Right cardiac atrium (tissue), 5 donors: ENCODE measurements around the gene CPS1. TPM values are rescaled to one million over a fixed set of nuclear protein-coding genes. Genes with fewer than 3 reads are reported as not detected.

Experiments used
- ATAC-seq, 2 donors: fragments of 200-7000 bp; cut with Tn5 transposase; one replicate each; pipeline versions ENCODE4 v1.8.0 to v1.9.1; 2020; ENCODE audit warnings: moderate library complexity in 2 of 2, mild to moderate bottlenecking in 1 of 2
- DNase-seq, 3 donors: peaks; one replicate each; pipeline ENCODE4 v3.0.0-alpha.2; 2020
- H3K27ac ChIP-seq: one replicate; pipeline ENCODE4 v1.5.1; 2013; ENCODE audit warnings: mild to moderate bottlenecking, low read length, control low read depth, moderate library complexity
- H3K27me3 ChIP-seq: one replicate; pipeline ENCODE4 v1.6.1; 2013; ENCODE audit not compliant: control insufficient read depth, insufficient read depth
- H3K4me1 ChIP-seq: one replicate; pipeline ENCODE4 v1.6.1; 2013; ENCODE audit warnings: low read length; ENCODE audit not compliant: control insufficient read depth, insufficient read depth
- H3K4me3 ChIP-seq: one replicate; pipeline ENCODE4 v1.5.1; 2013; ENCODE audit warnings: low read length, control low read depth
- H3K9me3 ChIP-seq: one replicate; pipeline ENCODE4 v1.6.1; 2013; ENCODE audit warnings: low read length; ENCODE audit not compliant: control insufficient read depth
- WGBS: extraction: QIAGEN DNeasy Blood & Tissue Kit; methylation state at CpG from one replicate; pipeline ENCODE4 v1.1.7; 2013; 5-methylcytosine and 5-hydroxymethylcytosine counted together
- intact Hi-C, 4 donors: fragments of 100-400 bp; cut with DNase I; formaldehyde crosslinking; loops; one replicate each; pipeline versions ENCODE4 v1.11.0 to v1.14.0; 2022 to 2023
- polyA plus RNA-seq: library from polyadenylated mRNA; stranded (reverse); fragments of 200-250 nt; gene quantifications from one replicate; pipeline ENCODE4 v1.2.3, GENCODE V29; 2013
- total RNA-seq, 4 donors: library from RNA; stranded (reverse); fragmentation: NEBNext Ultra II Directional; extraction: Animal tissue kit (Norgen Biotek cat#: 25700); gene quantifications; one replicate each; pipeline ENCODE4 v1.2.1, GENCODE V29; 2021
- donor health status: healthy with polysubstance abuse.
- donor health status: DM: no; HTN: yes; CAD: no.
- donor health status: DM: no; HTN: no; CAD: no.
- donor health status: DM: no; HTN: yes; CAD: no; lungs with severe emphysema.
- donor health status: DM: yes; HTN: yes; CAD: no.

CPS1 gene
- total and polyA plus RNA-seq, 5 donors, result 1.2 to 5.4 (median 2.8) TPM

GRCh38 chr2:210604666-210605065 lies 48.3 kb downstream of the CPS1 start:
- Histone ChIP-seq H3K27ac (no peak overlapping the region), H3K4me3 (no peak overlapping the region), H3K27me3 (no peaks in the 10 kb centered on the region), H3K9me3 (no peaks in the 10 kb centered on the region), H3K4me1 (no peaks in the 10 kb centered on the region)
- ATAC-seq, result no peak
- DNase-seq, result no peak
- intact Hi-C loops, result no loop called here
- 74% methylated on average over 1 of the region's 1 CpG for WGBS

- WGBS, result 59% methylated on average over 2 of the region's 2 CpGs
- no peak for ATAC-seq
These were observed 49.6 kb downstream of the CPS1 start for GRCh38 chr2:210606001-210606400.

GRCh38 chr2:210611466-210611865 lies 55.1 kb downstream of the CPS1 start:
- no peaks in the 10 kb centered on the region for H3K9me3 ChIP-seq
- H3K27ac ChIP-seq, result no peak overlapping the region
- H3K27me3 ChIP-seq, result no peaks in the 10 kb centered on the region
- intact Hi-C loops, result no loop called here
- DNase-seq (no peak), ATAC-seq (no peak)
- no peak overlapping the region for H3K4me3 ChIP-seq
- H3K4me1 ChIP-seq, result no peaks in the 10 kb centered on the region
- WGBS, result 77% methylated on average over 2 of the region's 2 CpGs

More at GRCh38 chr2:210606001-210606400, 49.6 kb downstream of the CPS1 start:
- Histone ChIP-seq H3K27me3 (no peaks in the 10 kb centered on the region), H3K9me3 (no peaks in the 10 kb centered on the region), H3K27ac (no peak overlapping the region), H3K4me3 (no peak overlapping the region), H3K4me1 (no peaks in the 10 kb centered on the region)
- no peak for DNase-seq
- intact Hi-C loops, result no loop called here

GRCh38 chr2:210616074-210616473 lies 59.7 kb downstream of the CPS1 start:
- Histone ChIP-seq H3K27me3 (no peaks in the 10 kb centered on the region), H3K9me3 (no peaks in the 10 kb centered on the region), H3K27ac (no peak overlapping the region), H3K4me1 (no peaks in the 10 kb centered on the region), H3K4me3 (no peak overlapping the region)
- ATAC-seq, result no peak
- intact Hi-C loops, result no loop called here
- WGBS, result 68% methylated on average over 2 of the region's 2 CpGs
- DNase-seq, result no peak

GRCh38 chr2:210617318-210617717 lies 60.9 kb downstream of the CPS1 start:
- no peaks in the 10 kb centered on the region for H3K27me3 ChIP-seq
- no peak overlapping the region for H3K27ac ChIP-seq
- intact Hi-C loops, result no loop called here
- WGBS, result 76% methylated on average over 1 of the region's 1 CpG
- H3K4me3 ChIP-seq, result no peak overlapping the region
- DNase-seq (no peak), ATAC-seq (no peak)
- H3K4me1 ChIP-seq, result no peaks in the 10 kb centered on the region
- no peaks in the 10 kb centered on the region for H3K9me3 ChIP-seq

GRCh38 chr2:210617732-210618330 lies 61.4 kb downstream of the CPS1 start:
- DNase-seq (no peak), ATAC-seq (no peak)
- intact Hi-C loops, result no loop called here
- Histone ChIP-seq H3K27ac (no peak overlapping the region), H3K4me3 (no peak overlapping the region), H3K27me3 (no peaks in the 10 kb centered on the region), H3K4me1 (no peaks in the 10 kb centered on the region), H3K9me3 (no peaks in the 10 kb centered on the region)
- 21% methylated on average over 3 of the region's 3 CpGs for WGBS

- Histone ChIP-seq H3K4me3 (no peak overlapping the region), H3K27ac (no peak overlapping the region)
These were observed 64.1 kb downstream of the CPS1 start for GRCh38 chr2:210620456-210620855.

GRCh38 chr2:210623506-210623905 lies 67.1 kb downstream of the CPS1 start:
- 58% methylated on average over 4 of the region's 4 CpGs for WGBS
- H3K9me3 ChIP-seq, result no peaks in the 10 kb centered on the region
- intact Hi-C loops, result no loop called here
- H3K27ac ChIP-seq, result no peak overlapping the region
- ATAC-seq, result no peak
- H3K4me3 ChIP-seq, result no peak overlapping the region
- H3K4me1 ChIP-seq, result no peaks in the 10 kb centered on the region
- H3K27me3 ChIP-seq, result no peaks in the 10 kb centered on the region
- DNase-seq, result no peak

More at GRCh38 chr2:210620456-210620855, 64.1 kb downstream of the CPS1 start:
- Histone ChIP-seq H3K27me3 (no peaks in the 10 kb centered on the region), H3K9me3 (no peaks in the 10 kb centered on the region), H3K4me1 (no peaks in the 10 kb centered on the region)
- ATAC-seq (no peak), DNase-seq (no peak)
- intact Hi-C loops, result no loop called here
- 56% methylated on average over 3 of the region's 3 CpGs for WGBS

GRCh38 chr2:210626849-210627248 lies 70.5 kb downstream of the CPS1 start:
- H3K27ac ChIP-seq, result no peak overlapping the region
- no peak overlapping the region for H3K4me3 ChIP-seq
- H3K9me3 ChIP-seq, result no peaks in the 10 kb centered on the region
- intact Hi-C loops, result no loop called here
- no peak for DNase-seq
- H3K4me1 ChIP-seq, result no peaks in the 10 kb centered on the region
- 57% methylated on average over 4 of the region's 4 CpGs for WGBS
- no peak for ATAC-seq
- no peaks in the 10 kb centered on the region for H3K27me3 ChIP-seq

- Histone ChIP-seq H3K9me3 (no peaks in the 10 kb centered on the region), H3K27me3 (no peaks in the 10 kb centered on the region), H3K4me3 (no peak overlapping the region), H3K4me1 (no peaks in the 10 kb centered on the region), H3K27ac (no peak overlapping the region)
- ATAC-seq (no peak), DNase-seq (no peak)
- 52% methylated on average over 5 of the region's 5 CpGs for WGBS
- intact Hi-C loops, result no loop called here
These were observed 74.6 kb downstream of the CPS1 start for GRCh38 chr2:210630873-210631560.

- no peaks in the 10 kb centered on the region for H3K4me1 ChIP-seq
- no peak overlapping the region for H3K4me3 ChIP-seq
- DNase-seq (no peak), ATAC-seq (no peak)
- no peak overlapping the region for H3K27ac ChIP-seq
- 81% methylated on average over 4 of the region's 4 CpGs for WGBS
- intact Hi-C loops, result no loop called here
- H3K27me3 ChIP-seq, result no peaks in the 10 kb centered on the region
- no peaks in the 10 kb centered on the region for H3K9me3 ChIP-seq
These were observed 77.3 kb downstream of the CPS1 start for GRCh38 chr2:210633699-210634098.
